CMK (cell line): ENCODE data around the gene HTR3E.
"Not testable (repeated sequence)": the region's sequence is repeated elsewhere in the genome, so short reads cannot be mapped to it uniquely, and the experiment has no call there.

Source experiments
- DNase-seq: peaks from one replicate; pipeline ENCODE4 v3.0.0-alpha.2; 2010; ENCODE audit warnings: low read depth

HTR3E gene, protein sequence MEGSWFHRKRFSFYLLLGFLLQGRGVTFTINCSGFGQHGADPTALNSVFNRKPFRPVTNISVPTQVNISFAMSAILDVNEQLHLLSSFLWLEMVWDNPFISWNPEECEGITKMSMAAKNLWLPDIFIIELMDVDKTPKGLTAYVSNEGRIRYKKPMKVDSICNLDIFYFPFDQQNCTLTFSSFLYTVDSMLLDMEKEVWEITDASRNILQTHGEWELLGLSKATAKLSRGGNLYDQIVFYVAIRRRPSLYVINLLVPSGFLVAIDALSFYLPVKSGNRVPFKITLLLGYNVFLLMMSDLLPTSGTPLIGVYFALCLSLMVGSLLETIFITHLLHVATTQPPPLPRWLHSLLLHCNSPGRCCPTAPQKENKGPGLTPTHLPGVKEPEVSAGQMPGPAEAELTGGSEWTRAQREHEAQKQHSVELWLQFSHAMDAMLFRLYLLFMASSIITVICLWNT

DNA sequence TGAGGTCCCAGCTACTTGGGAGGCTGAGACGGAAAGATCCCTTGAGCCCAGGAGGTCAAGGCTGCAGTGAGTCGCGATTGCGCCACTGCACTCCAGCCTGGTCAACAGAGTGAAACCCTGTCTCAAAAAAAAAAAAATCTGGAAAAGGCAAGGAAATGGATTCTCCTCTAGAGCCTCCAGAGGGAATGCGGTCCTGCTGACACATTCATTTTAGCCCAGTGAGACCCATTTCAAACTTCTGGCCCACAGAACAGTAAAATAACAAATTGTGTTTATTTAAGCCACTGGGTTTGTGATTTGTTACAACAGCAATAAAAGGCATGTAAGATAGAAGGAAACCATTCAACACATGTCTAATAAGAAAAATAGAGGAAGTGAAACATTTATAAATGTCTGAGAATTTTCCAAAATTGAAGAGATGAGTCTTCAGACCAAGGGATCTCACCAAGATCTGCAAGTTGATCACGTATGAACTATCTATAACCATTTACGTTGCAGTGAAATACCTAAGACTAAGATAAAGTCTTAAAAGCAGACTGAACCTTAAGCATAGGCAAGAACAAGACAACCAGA is at the start of gene HTR3E:
TSS of gene HTR3E (plus strand) at position 254 of the 573 bp plus-strand sequence. CDS start 466 bp downstream, outside the sequence.
- DNase-seq: no peak

- DNase-seq: no peak
Observed at GRCh38 chr3:184050217-184050847, 46.5 kb upstream of the HTR3E start.

DNA sequence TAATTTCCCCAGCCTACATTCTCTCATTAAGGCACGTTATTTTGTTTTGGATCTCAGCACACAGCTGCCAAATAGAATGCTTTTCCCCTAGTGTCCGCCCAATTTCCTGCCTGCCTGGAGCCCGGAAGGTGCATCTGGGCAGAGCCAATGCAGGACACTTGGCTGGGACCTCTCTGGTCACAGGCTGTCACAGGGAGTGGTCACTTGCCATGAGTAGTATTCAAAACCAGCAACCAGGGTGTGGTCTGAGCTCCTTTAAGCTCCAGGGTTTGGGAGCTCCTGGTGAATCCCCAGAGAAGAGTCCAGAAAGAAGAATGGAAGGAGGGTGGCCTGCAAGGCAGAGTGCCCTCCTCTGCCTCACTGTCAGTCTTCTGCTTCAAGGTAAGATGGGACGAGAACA is 44.1 kb upstream of the HTR3E start, which contains the start of gene HTR3C:
TSS of gene HTR3C (plus strand) at position 281 of the 400 bp plus-strand sequence. CDS start at position 315, 34 bp downstream.
- DNase-seq: no peak

DNA sequence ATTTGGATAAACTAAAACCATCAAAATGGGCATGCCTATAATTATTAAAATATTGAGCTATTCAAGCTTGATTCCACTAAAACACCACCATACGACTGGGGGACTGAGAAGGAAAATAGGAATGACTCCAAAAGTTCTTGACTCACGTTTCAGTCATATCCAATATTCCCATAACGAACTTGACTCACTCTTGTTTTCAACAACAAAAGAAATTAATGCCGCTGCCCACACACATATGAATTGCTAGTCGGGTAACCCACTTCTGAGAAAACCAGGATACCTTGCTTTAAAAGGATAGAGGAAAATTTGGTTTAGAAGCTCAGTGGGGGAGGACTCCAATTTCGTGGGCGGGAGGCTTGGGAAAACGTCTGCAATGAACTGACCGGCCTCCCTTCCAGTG is 38.8 kb upstream of the HTR3E start:
- no peak for DNase-seq

- no peak for DNase-seq
Observed at GRCh38 chr3:184059424-184059823, 37.4 kb upstream of the HTR3E start.

DNA sequence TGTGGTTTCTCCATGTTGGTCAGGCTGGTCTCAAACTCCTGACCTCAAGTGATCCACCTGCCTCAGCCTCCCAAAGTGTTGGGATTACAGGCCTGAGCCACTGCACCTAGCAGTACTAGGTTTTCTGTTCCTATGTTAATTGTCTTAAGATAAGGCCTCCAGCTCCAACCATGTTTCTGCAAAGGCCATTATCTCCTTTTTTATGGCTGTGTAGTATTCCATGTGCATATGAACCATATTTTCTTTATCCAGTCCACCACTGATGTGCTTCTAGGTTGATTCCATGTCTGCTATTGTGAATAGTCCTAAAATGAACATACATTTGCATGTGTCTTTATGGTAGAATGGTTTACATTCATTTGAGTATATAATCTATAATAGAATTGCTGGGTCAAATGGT is 34.2 kb upstream of the HTR3E start:
- DNase-seq: no peak

DNA sequence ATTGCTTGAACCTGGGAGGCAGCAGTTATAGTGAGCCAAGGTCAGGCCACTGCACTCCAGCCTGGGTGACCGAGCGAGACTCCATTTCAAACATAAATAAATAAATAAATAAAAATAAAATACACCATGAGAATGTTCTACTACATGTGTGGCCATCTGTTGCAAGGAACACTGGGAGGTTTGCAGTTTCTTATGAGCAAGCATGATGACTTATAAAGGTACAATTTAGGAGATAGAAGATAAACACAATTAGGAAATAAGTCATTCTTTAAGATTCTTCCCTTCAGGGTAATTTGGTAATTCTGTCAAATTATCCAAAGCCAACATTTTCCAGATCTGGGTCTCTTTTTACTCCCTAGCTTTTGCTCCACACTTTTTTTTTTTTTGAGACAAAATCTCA is 30.7 kb upstream of the HTR3E start:
- DNase-seq: no peak

- DNase-seq: peak; percentile 9
Observed at GRCh38 chr3:184067573-184068055, 29.2 kb upstream of the HTR3E start.

DNA sequence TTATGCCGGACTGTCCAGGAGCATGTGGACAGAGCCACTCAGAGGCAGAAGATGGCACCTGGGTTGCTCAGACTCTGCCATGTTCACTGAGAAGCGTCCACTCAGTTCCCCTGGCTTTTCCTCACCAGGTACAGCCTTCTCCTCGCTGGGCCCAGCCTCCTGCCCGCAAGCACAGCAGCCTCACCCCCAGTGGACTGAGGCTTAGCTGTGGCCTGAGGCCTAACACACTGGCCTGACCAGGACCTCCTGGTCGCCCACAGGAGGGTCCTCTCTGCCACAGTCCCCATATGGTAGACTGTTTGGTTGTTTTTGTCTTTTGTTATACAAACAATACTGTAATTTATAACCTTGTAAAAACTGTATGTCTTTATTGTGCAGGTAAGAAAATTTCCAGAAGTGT is 28.5 kb upstream of the HTR3E start:
- no peak for DNase-seq

GRCh38 chr3:184071142-184071541 is 25.7 kb upstream of the HTR3E start:
- DNase-seq: not testable (repeated sequence)

- DNase-seq: no peak
Observed at GRCh38 chr3:184073621-184074020, 23.2 kb upstream of the HTR3E start.

DNA sequence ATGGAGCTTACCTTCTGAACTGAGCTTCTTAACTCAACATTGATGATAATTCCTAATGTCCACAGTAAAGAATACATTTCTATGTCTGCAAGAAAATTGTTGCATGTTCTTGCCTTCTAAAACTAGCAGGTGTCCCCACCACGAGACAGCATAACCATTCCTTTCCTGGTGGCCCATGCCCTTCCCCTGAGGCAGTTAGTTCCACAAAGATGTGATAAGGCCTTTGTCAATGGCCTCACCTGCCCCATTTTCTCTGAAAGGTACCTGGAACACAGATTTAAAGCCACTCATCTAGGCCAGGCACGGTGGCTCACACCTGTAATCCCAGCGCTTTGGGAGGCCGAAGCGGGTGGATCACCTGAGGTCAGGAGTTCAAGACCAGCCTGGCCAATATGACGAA is 21.0 kb upstream of the HTR3E start:
- no peak for DNase-seq

- DNase-seq: no peak
Observed at GRCh38 chr3:184077881-184078280, 19.0 kb upstream of the HTR3E start.

- DNase-seq: no peak
Observed at GRCh38 chr3:184078851-184079250, 18.0 kb upstream of the HTR3E start.

- no peak for DNase-seq
Observed at GRCh38 chr3:184081116-184081830, 15.6 kb upstream of the HTR3E start.

GRCh38 chr3:184082034-184082433 is 14.8 kb upstream of the HTR3E start:
- no peak for DNase-seq

DNA sequence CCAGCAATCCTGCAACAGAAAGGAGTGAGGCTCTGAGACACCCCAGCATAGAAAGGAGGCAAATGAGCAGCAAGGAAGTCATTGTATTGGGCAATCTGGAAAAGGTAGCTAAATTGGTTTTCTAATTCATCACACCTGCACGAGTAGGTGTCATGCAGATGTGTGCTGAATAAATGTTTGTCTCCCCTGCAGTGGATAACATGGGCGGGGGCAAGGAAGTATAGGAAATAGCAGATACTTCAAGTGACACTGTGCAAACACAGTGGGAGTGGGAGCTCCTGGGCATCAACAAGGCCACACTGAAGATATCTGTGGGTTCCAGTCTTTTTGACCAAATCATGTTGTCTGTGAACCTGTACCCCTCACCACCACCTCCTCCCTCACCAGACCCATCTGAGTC is 14.4 kb upstream of the HTR3E start:
- DNase-seq: no peak

DNA sequence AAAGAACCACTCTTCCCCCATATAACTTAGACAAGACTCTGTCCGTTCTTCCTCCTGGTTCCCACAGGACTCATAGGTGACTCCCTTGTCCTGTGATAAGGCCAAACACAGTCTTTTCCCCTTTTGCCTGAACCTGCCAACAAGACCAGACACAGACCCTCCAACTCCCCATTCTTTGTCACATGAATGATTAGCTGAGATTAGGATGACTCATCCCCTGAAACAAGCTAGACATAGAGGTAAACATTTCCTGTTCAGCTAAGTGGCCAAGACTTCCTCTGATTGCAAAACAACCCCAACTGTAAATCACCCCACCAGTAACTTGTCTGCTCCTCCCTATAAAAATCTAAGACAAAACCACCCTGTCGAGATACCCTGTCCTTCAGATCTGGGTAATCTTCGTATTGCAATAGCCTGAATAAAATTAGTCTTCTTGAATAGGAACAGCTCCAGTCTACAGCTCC is 11.4 kb upstream of the HTR3E start:
- no peak for DNase-seq

GRCh38 chr3:184092199-184092598 is 4.7 kb upstream of the HTR3E start:
- DNase-seq: no peak

- DNase-seq: no peak
Observed at GRCh38 chr3:184097556-184097955, 692 bp downstream of the HTR3E start.

- DNase-seq: no peak
Observed at GRCh38 chr3:184099806-184100686, 3.2 kb downstream of the HTR3E start.
